GM12891 (cell line): Measurements from ENCODE around the gene LRIT1.

Experiments
- DNase-seq: peaks from one replicate; pipeline ENCODE4 v3.0.0; 2011; ENCODE audit warnings: low spot score; ENCODE audit not compliant: insufficient read length
- FAIRE-seq: peaks from 2 replicates; lab custom pipeline; 2011; peaks lifted over from hg19 to GRCh38; lab: Jason Lieb, UNC
- PAX5 ChIP-seq: IDR thresholded peaks from 2 replicates; pipeline ENCODE4 v1.6.1; 2011; ENCODE audit warnings: low read length, moderate library complexity, mild to moderate bottlenecking; ENCODE audit not compliant: insufficient read depth, severe bottlenecking
- POLR2A ChIP-seq: IDR thresholded peaks from 2 replicates; pipeline ENCODE4 v1.6.1; 2011; ENCODE audit warnings: low read depth, low read length, control low read depth
- POLR2AphosphoS5 ChIP-seq: IDR thresholded peaks from 2 replicates; pipeline ENCODE4 v1.6.1; 2011; ENCODE audit warnings: low read depth, low read length, control low read depth
- POU2F2 ChIP-seq: IDR thresholded peaks from 2 replicates; pipeline ENCODE4 v1.6.1; 2011; ENCODE audit warnings: low read depth, mild to moderate bottlenecking, control low read depth, low read length, moderate library complexity
- SPI1 ChIP-seq: IDR thresholded peaks from 2 replicates; pipeline ENCODE4 v1.6.1; 2011; ENCODE audit warnings: low read depth, low read length, control low read depth
- TAF1 ChIP-seq: IDR thresholded peaks from 2 replicates; pipeline ENCODE4 v1.6.1; 2011; ENCODE audit warnings: low read depth, low read length, control low read depth

LRIT1 gene

GRCh38 chr10:84232376-84232775, 9.0 kb downstream of the LRIT1 start:
- FAIRE-seq (no peak), DNase-seq (no peak)
- TF ChIP-seq TAF1 (no peak), PAX5 (no peak), SPI1 (no peak), POU2F2 (no peak), POLR2AphosphoS5 (no peak), POLR2A (no peak)

- no peak for TF ChIP-seq SPI1
- TF ChIP-seq PAX5: no peak
- TF ChIP-seq POU2F2: no peak
- TF ChIP-seq POLR2A: no peak
- no peak for TF ChIP-seq POLR2AphosphoS5
- TF ChIP-seq TAF1: no peak
- no peak for DNase-seq
- no peak for FAIRE-seq
Observed at GRCh38 chr10:84230359-84230758, 11.0 kb downstream of the LRIT1 start.

GRCh38 chr10:84227810-84228209, 13.5 kb downstream of the LRIT1 start:
- DNase-seq: no peak
- FAIRE-seq: no peak
- TF ChIP-seq PAX5: no peak
- no peak for TF ChIP-seq POU2F2
- no peak for TF ChIP-seq POLR2A
- TF ChIP-seq SPI1: no peak
- TF ChIP-seq TAF1: no peak
- TF ChIP-seq POLR2AphosphoS5: no peak

- FAIRE-seq: no peak
- TF ChIP-seq POLR2AphosphoS5 (no peak), TAF1 (no peak), POU2F2 (no peak), SPI1 (no peak), POLR2A (no peak), PAX5 (no peak)
- DNase-seq: no peak
Observed at GRCh38 chr10:84226616-84227015, 14.7 kb downstream of the LRIT1 start.

DNA sequence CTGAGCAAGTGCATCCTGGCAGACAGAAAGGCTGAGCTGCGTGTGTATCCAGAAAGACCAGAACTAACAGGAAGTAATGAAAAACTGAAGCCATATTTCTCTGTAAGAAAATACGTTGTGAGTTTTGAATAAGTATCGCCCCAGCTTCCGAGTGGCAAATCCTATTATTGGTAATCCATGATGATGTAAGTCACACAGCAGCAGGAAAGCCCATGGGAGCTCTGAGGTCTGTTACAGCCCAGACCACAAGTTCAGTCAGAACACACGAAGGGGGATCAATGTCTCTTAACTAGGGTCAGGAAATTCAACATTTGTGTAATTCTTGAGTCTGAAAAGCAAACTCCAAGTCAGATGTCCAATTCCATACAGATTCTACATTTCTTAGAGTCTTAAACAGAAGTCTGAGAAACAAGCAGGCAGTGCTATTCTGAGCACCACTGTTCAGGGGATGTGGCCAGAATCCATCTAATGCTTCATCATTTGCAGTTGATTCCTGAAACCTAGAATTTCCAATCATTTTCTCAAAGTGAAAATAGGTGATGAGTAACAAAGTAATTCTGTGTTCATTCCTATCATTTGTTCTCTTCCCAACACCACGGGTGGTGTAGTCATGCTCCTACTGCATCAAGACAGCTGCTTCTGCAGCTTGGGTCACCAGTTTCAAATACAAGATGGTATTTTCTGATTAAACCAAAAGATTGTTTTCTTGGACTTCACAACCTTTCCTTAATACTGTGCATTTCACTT, 15.7 kb downstream of the LRIT1 start, which contains the start of gene LRIT2:
LRIT2 (minus strand) TSS at position 118 of the 747 bp plus-strand sequence; CDS start at position 94, 24 bp downstream.
- TF ChIP-seq POLR2AphosphoS5 (no peak), TAF1 (no peak), SPI1 (no peak), PAX5 (no peak), POU2F2 (no peak), POLR2A (no peak)
- no peak for FAIRE-seq
- DNase-seq: no peak

DNA sequence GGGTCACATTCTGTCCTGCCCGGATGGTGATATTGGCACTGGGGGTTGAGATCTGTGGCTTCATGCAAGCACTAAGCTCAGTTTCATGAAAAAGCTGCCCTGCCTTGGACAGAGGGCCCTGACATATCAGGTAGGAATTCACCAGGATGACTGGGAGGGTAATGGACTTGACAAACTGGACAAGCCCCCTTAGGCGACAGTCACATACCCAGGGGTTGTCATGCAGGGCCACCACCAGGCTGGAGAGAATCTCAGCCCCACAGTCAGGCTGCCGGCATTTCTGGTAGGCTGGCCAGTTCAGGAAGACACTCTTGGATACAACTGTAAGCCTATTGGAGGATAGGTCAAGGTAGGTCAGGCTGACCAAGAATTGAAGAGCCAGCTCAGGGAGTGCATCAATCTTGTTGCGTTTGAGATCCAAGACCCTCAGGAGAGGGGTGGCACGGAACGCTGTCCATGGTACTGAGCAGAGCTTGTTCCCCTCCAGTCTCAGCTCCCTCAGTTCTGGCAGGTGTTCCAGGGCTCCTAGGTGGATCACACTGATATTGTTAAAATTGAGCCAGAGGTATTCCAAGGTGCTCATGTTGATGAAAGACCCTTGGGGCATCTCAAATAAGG, 16.8 kb downstream of the LRIT1 start:
- DNase-seq: no peak

DNA sequence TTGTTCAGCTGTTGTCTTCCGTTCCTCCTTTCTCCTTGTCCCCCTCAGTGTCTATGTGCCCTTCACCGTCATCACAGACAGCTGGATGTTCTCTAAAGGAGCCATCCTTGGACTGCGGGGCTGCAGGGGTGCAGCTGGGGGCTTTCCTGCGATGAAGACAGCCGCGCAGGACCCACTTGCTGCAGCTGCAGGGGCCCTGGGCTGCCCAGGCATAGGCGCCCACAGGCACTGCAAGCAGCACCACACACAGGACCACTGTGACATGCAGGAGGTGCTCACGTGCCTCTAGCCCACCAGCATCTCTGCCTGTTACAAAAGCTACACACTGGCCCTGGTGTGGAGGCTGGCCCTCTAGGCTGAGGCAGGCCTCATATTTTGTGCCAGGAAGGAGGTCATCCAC, 19.4 kb downstream of the LRIT1 start:
- no peak for TF ChIP-seq POLR2AphosphoS5
- TF ChIP-seq POU2F2: no peak
- FAIRE-seq (no peak), DNase-seq (no peak)

More for the DNA sequence above, 16.8 kb downstream of the LRIT1 start:
- no peak for FAIRE-seq
- TF ChIP-seq POLR2AphosphoS5 (no peak), SPI1 (no peak), TAF1 (no peak), PAX5 (no peak), POU2F2 (no peak), POLR2A (no peak)

- FAIRE-seq: no peak
- TF ChIP-seq POLR2AphosphoS5: no peak
- no peak for TF ChIP-seq POLR2A
- TF ChIP-seq PAX5: no peak
- no peak for TF ChIP-seq SPI1
- TF ChIP-seq POU2F2: no peak
- no peak for TF ChIP-seq TAF1
Observed at GRCh38 chr10:84217746-84218145, 23.6 kb downstream of the LRIT1 start.

GRCh38 chr10:84216834-84217233, 24.5 kb downstream of the LRIT1 start:
- FAIRE-seq (no peak), DNase-seq (no peak)
- no peak for TF ChIP-seq POLR2A
- no peak for TF ChIP-seq SPI1
- no peak for TF ChIP-seq PAX5
- no peak for TF ChIP-seq TAF1
- no peak for TF ChIP-seq POU2F2
- TF ChIP-seq POLR2AphosphoS5: no peak

More at GRCh38 chr10:84217746-84218145, 23.6 kb downstream of the LRIT1 start:
- no peak for DNase-seq
